HepG2 (cell line): ENCODE measurements around the gene GPX7. TPM values are rescaled to one million over a fixed set of nuclear protein-coding genes. Genes with fewer than 3 reads are reported as not detected.

Experiments used
- ARNTL ChIP-seq: sonication (generic); formaldehyde crosslinking; IDR thresholded peaks from 2 replicates; pipeline ENCODE4 v1.4.0; 2020; ENCODE audit warnings: mild to moderate bottlenecking, missing genetic modification reagents
- BHLHE40 ChIP-seq: IDR thresholded peaks from 2 replicates; pipeline ENCODE4 v1.6.1; 2011; ENCODE audit warnings: low read length, improper control_type of control experiment
- CREBL2 ChIP-seq: sonication (generic); formaldehyde crosslinking; IDR thresholded peaks from 2 replicates; pipeline ENCODE4 v1.8.1; 2023; ENCODE audit warnings: missing genetic modification reagents, mild to moderate bottlenecking, borderline replicate concordance
- GATAD2A ChIP-seq: IDR thresholded peaks from 2 replicates; pipeline ENCODE4 v1.6.1; 2016
- GLI4 ChIP-seq: sonication (generic); formaldehyde crosslinking; IDR thresholded peaks from 2 replicates; pipeline ENCODE4 v1.5.1; 2020; ENCODE audit warnings: missing genetic modification reagents, mild to moderate bottlenecking, moderate library complexity, borderline replicate concordance
- HDAC1 ChIP-seq: sonication (generic); formaldehyde crosslinking; IDR thresholded peaks from 2 replicates; pipeline ENCODE4 v1.5.1; 2020; ENCODE audit warnings: mild to moderate bottlenecking, missing genetic modification reagents
- HDAC2 ChIP-seq: sonication (generic); formaldehyde crosslinking; IDR thresholded peaks from 2 replicates; pipeline ENCODE4 v1.4.0; 2020; ENCODE audit warnings: missing genetic modification reagents
- HNF1A ChIP-seq, 2 experiments: sonication (generic) in 1 of 2; formaldehyde crosslinking in 1 of 2; IDR thresholded peaks; 2 replicates each; pipeline versions ENCODE4 v1.4.0 to v1.6.1; 2016 to 2020; ENCODE audit warnings: borderline replicate concordance in 1 of 2, low read depth in 1 of 2, mild to moderate bottlenecking in 1 of 2, missing genetic modification reagents in 1 of 2
- NFYB ChIP-seq: sonication (generic); formaldehyde crosslinking; IDR thresholded peaks from 2 replicates; pipeline ENCODE4 v1.4.0; 2020; ENCODE audit warnings: missing genetic modification reagents
- POLR2A ChIP-seq, 2 experiments: IDR thresholded peaks; 2 replicates each; pipeline ENCODE4 v1.6.1; 2011; ENCODE audit warnings: low read depth in 2 of 2, low read length in 2 of 2, mild to moderate bottlenecking in 1 of 2, moderate library complexity in 1 of 2; ENCODE audit not compliant: insufficient read depth in 1 of 2
- RAD51 ChIP-seq: fragments of 450-650 bp; IDR thresholded peaks from 2 replicates; pipeline ENCODE4 v1.6.1; 2016; ENCODE audit warnings: borderline replicate concordance
- SMAD3 ChIP-seq: sonication (generic); formaldehyde crosslinking; IDR thresholded peaks from 2 replicates; pipeline ENCODE4 v1.4.0; 2020; ENCODE audit warnings: missing genetic modification reagents
- STAT6 ChIP-seq: sonication (generic); formaldehyde crosslinking; IDR thresholded peaks from 2 replicates; pipeline ENCODE4 v1.4.0; 2020; ENCODE audit warnings: missing genetic modification reagents, mild to moderate bottlenecking, borderline replicate concordance
- TCF7 ChIP-seq: sonication (generic); IDR thresholded peaks from 2 replicates; pipeline ENCODE4 v1.6.1; 2016; ENCODE audit warnings: antibody characterized with exemption, low read depth
- TEAD3 ChIP-seq: optimal IDR thresholded peaks from 2 replicates; pipeline ENCODE3; 2016; ENCODE audit warnings: borderline replicate concordance
- TFE3 ChIP-seq: IDR thresholded peaks from 2 replicates; pipeline ENCODE4 v1.6.1; 2016
- THRA ChIP-seq: sonication (generic); formaldehyde crosslinking; IDR thresholded peaks from 2 replicates; pipeline ENCODE4 v1.4.0; 2020; ENCODE audit warnings: missing genetic modification reagents, borderline replicate concordance
- ZNF362 ChIP-seq: sonication (generic); formaldehyde crosslinking; IDR thresholded peaks from 2 replicates; pipeline ENCODE4 v1.4.0; 2020; ENCODE audit warnings: missing genetic modification reagents, mild to moderate bottlenecking, borderline replicate concordance
- ZNF644 ChIP-seq: IDR thresholded peaks from 2 replicates; pipeline ENCODE4 v1.6.1; 2016; ENCODE audit warnings: low read depth
- polyA plus RNA-seq, 8 experiments: library from polyadenylated mRNA; depleted of rRNA in 3 of 8; stranded (reverse) in 7 of 8; unstranded in 1 of 8; fragments of >200 nt; fragmentation: Illumina TruSeq in 4 of 8; extraction: Trizol in 4 of 8; gene quantifications; 2 replicates each; pipeline versions ENCODE4 v1.2.1 to v1.2.3, GENCODE V29; 2011 to 2016; ENCODE audit warnings: low read depth in 4 of 8, missing spikeins in 1 of 8, mixed read lengths in 1 of 8; ENCODE audit not compliant: insufficient read depth in 1 of 8
- total RNA-seq, 5 experiments: library from RNA; depleted of rRNA; stranded (reverse); fragments of >200 nt; fragmentation: Illumina TruSeq; extraction: Trizol; gene quantifications; 2 replicates each; pipeline ENCODE4 v1.2.3, GENCODE V29; 2016; ENCODE audit warnings: low read depth in 1 of 5

Gene GPX7
- total and polyA plus RNA-seq, 2 of the 13 experiments (the other 11 are each of a cell fraction or from before 2014, with no cell fraction given) = 14.1 to 16.2 TPM

- TF ChIP-seq ZNF362 (peak; percentile 24; the same call in 1 of the 2 replicates), TEAD3 (CRISPR knock-in tag) (peak; percentile 23), RAD51 (peak; percentile 70), HNF1A (IDR thresholded peaks at IDR 0.05; ENCODE audit: low read depth) (no peak), HNF1A (CRISPR knock-in tag; IDR thresholded peaks at IDR 0.05; ENCODE audit: borderline replicate concordance) (no peak), ARNTL (CRISPR knock-in tag) (no peak), CREBL2 (CRISPR knock-in tag) (no peak), STAT6 (CRISPR knock-in tag) (no peak), POLR2A (IDR thresholded peaks at IDR 0.05; ENCODE audit: insufficient read depth in 1 of 2, low read depth in 2 of 2, low read length in 2 of 2) (peak in 1 of 2 experiments; percentile 60; a peak in 2 of 4 replicates), TFE3 (CRISPR knock-in tag) (peak; percentile 99), GLI4 (no peak), TCF7 (peak; percentile 50; the same call in 1 of the 2 replicates), HDAC1 (peak; percentile 53; the same call in 1 of the 2 replicates), NFYB (CRISPR knock-in tag) (0 out of 2 replicates have a peak, but pooled peaks have one; percentile 29), HDAC2 (CRISPR knock-in tag) (peak; percentile 53; the same call in 1 of the 2 replicates), ZNF644 (peak; percentile 92), THRA (CRISPR knock-in tag) (peak; percentile 97), GATAD2A (CRISPR knock-in tag) (peak; percentile 48; the same call in 1 of the 2 replicates), BHLHE40 (peak; percentile 94), SMAD3 (CRISPR knock-in tag) (no peak)
Observed at GRCh38 chr1:52651904-52652303, 49.7 kb downstream of the GPX7 start (continued).
